Measurements from ENCODE around the gene NR1D1. TPM values are rescaled to one million over a fixed set of nuclear protein-coding genes. Genes with fewer than 3 reads are reported as not detected.

Gene NR1D1
- total RNA-seq, 1 donor from 2014 or later: 2.6 TPM

GRCh38 chr17:40099619-40100418, 570 bp downstream of the NR1D1 start:
- no peaks in the 10 kb centered on the region for H3K27me3 Mint-ChIP-seq (ENCODE audit: low read depth)

GRCh38 chr17:40098846-40099618, 1.4 kb downstream of the NR1D1 start:
- Mint-ChIP-seq H3K36me3 (peaks cover 7% of the 10 kb centered on the region), H3K4me1 (peaks cover 42% of the 10 kb centered on the region), H3K9me3 (no peaks in the 10 kb centered on the region), H3K4me3 (peak overlapping the region; percentile 67), H3K27me3 (ENCODE audit: low read depth) (no peaks in the 10 kb centered on the region), H3K27ac (peak overlapping the region; percentile 58)
- TF ChIP-seq CTCF (IDR thresholded peaks at IDR 0.05; ENCODE audit: unreplicated experiment): no peak
- DNase-seq (ENCODE audit: low spot score in 2 of 2, unreplicated experiment in 2 of 2): peak; percentile 75 to 87

More at GRCh38 chr17:40099619-40100418, 570 bp downstream of the NR1D1 start:
- H3K4me3 Mint-ChIP-seq: peak overlapping the region; percentile 67
- no peaks in the 10 kb centered on the region for H3K9me3 Mint-ChIP-seq
- DNase-seq (ENCODE audit: low spot score in 2 of 2, unreplicated experiment in 2 of 2): no peak
- H3K4me1 Mint-ChIP-seq: peaks cover 49% of the 10 kb centered on the region
- peak overlapping the region; percentile 80 for H3K27ac Mint-ChIP-seq
- no peak for TF ChIP-seq CTCF (IDR thresholded peaks at IDR 0.05; ENCODE audit: unreplicated experiment)
- H3K36me3 Mint-ChIP-seq: peaks cover 4% of the 10 kb centered on the region

- no peak for DNase-seq (ENCODE audit: low spot score in 2 of 2, unreplicated experiment in 2 of 2)
- H3K4me3 Mint-ChIP-seq: peak overlapping the region; percentile 56
- H3K27ac Mint-ChIP-seq: peak overlapping the region; percentile 58
- no peaks in the 10 kb centered on the region for H3K27me3 Mint-ChIP-seq (ENCODE audit: low read depth)
- peaks cover 14% of the 10 kb centered on the region for H3K36me3 Mint-ChIP-seq
- no peaks in the 10 kb centered on the region for H3K9me3 Mint-ChIP-seq
- peaks cover 34% of the 10 kb centered on the region for H3K4me1 Mint-ChIP-seq
- no peak for TF ChIP-seq CTCF (IDR thresholded peaks at IDR 0.05; ENCODE audit: unreplicated experiment)
Observed at GRCh38 chr17:40097931-40098845, 2.2 kb downstream of the NR1D1 start.

- no peak overlapping the region for H3K4me3 Mint-ChIP-seq
- H3K27ac Mint-ChIP-seq: no peak overlapping the region
- peaks cover 30% of the 10 kb centered on the region for H3K4me1 Mint-ChIP-seq
Observed at GRCh38 chr17:40097087-40097486, 3.3 kb downstream of the NR1D1 start.

More at GRCh38 chr17:40097087-40097486, 3.3 kb downstream of the NR1D1 start:
- no peak for TF ChIP-seq CTCF (IDR thresholded peaks at IDR 0.05; ENCODE audit: unreplicated experiment)
- Mint-ChIP-seq H3K36me3 (peaks cover 14% of the 10 kb centered on the region), H3K9me3 (no peaks in the 10 kb centered on the region), H3K27me3 (ENCODE audit: low read depth) (no peaks in the 10 kb centered on the region)
- DNase-seq (ENCODE audit: low spot score in 2 of 2, unreplicated experiment in 2 of 2): no peak

All from mesothelial cell of epicardium (in vitro differentiated cells).